ENCODE data around the gene DOCK11. TPM values are rescaled to one million over a fixed set of nuclear protein-coding genes. Genes with fewer than 3 reads are reported as not detected.
A peak's percentile ranks its signal among the peaks of the same experiment; 100 is the strongest.
"Not testable (repeated sequence)": the region's sequence is repeated elsewhere in the genome, so short reads cannot be mapped to it uniquely, and the experiment has no call there.

The DOCK11 gene
- total RNA-seq, 1 donor from 2014 or later = 76.2 TPM

DNA sequence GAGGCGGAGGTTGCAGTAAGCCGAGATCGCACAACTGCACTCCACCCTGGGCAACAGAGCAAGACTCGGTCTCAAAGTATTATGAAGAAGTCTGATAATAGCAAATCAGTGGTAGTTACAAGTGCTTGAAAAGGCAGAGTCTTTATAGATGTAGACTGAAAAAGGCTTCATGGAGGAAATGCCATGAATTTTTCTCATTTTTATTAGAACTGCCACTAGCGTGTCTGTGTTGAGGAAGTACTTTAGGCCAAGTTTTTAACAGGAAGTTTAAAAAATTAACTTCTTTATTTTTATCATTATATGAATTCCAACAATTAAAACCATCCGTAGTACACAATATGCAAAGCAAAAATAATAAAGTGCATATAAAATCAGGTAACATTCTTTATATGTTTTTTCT, 199.0 kb downstream of the DOCK11 start:
- intact Hi-C loops (cut with DNase I) = no loop called here
- no peaks in the 10 kb centered on the region for H3K9me3 ChIP-seq
- H3K4me3 ChIP-seq = no peak overlapping the region
- no peaks in the 10 kb centered on the region for H3K27me3 ChIP-seq (ENCODE audit: low read depth)
- H3K4me1 ChIP-seq = no peaks in the 10 kb centered on the region
- H3K36me3 ChIP-seq = no peaks in the 10 kb centered on the region
- TF ChIP-seq, protein P1, sequence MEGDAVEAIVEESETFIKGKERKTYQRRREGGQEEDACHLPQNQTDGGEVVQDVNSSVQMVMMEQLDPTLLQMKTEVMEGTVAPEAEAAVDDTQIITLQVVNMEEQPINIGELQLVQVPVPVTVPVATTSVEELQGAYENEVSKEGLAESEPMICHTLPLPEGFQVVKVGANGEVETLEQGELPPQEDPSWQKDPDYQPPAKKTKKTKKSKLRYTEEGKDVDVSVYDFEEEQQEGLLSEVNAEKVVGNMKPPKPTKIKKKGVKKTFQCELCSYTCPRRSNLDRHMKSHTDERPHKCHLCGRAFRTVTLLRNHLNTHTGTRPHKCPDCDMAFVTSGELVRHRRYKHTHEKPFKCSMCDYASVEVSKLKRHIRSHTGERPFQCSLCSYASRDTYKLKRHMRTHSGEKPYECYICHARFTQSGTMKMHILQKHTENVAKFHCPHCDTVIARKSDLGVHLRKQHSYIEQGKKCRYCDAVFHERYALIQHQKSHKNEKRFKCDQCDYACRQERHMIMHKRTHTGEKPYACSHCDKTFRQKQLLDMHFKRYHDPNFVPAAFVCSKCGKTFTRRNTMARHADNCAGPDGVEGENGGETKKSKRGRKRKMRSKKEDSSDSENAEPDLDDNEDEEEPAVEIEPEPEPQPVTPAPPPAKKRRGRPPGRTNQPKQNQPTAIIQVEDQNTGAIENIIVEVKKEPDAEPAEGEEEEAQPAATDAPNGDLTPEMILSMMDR (IDR thresholded peaks at IDR 0.05) = no peak
- DNase-seq (no peak), ATAC-seq (no peak)
- H3K27ac ChIP-seq = no peak overlapping the region

GRCh38 chrX:118698516-118699170, 203.0 kb downstream of the DOCK11 start:
- Histone ChIP-seq H3K27me3 (ENCODE audit: low read depth) (no peaks in the 10 kb centered on the region), H3K4me1 (no peaks in the 10 kb centered on the region), H3K9me3 (no peaks in the 10 kb centered on the region), H3K36me3 (no peaks in the 10 kb centered on the region), H3K27ac (no peak overlapping the region), H3K4me3 (no peak overlapping the region)
- intact Hi-C loops (cut with DNase I) = no loop called here
- DNase-seq (no peak), ATAC-seq (peak; percentile 49 to 79)
- TF ChIP-seq, protein P1 (IDR thresholded peaks at IDR 0.05) = no peak

DNA sequence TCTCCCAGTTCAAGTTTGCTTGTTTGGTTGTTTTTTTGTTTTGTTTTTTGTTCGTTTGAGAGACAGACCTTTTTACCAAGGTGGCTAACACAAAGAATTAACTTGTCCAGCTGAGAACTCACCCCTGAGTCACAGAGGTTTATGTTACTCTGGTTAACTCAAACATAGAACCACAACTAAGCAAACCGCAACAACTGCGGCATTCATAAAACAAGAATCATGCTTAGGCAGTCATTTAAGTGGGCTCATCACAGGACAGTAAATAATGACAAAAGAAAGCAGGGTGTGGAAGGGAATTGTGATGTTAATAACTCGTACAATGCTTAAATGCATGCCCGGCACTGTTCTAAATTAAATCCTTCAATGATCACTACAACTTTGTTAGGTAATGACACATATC, 207.1 kb downstream of the DOCK11 start:
- Histone ChIP-seq H3K9me3 (no peaks in the 10 kb centered on the region), H3K27me3 (ENCODE audit: low read depth) (no peaks in the 10 kb centered on the region), H3K4me1 (no peaks in the 10 kb centered on the region), H3K27ac (no peak overlapping the region), H3K36me3 (no peaks in the 10 kb centered on the region), H3K4me3 (no peak overlapping the region)
- no peak for ATAC-seq
- TF ChIP-seq, protein P1 (IDR thresholded peaks at IDR 0.05) = no peak
- intact Hi-C loops (cut with DNase I) = no loop called here
- DNase-seq = no peak

GRCh38 chrX:118706681-118707080, 211.1 kb downstream of the DOCK11 start:
- no peak for ATAC-seq

GRCh38 chrX:118714521-118714920, 218.9 kb downstream of the DOCK11 start:
- H3K27me3 ChIP-seq (ENCODE audit: low read depth) = no peaks in the 10 kb centered on the region
- no peak overlapping the region for H3K4me3 ChIP-seq
- H3K27ac ChIP-seq = no peak overlapping the region
- H3K36me3 ChIP-seq = no peaks in the 10 kb centered on the region
- H3K4me1 ChIP-seq = no peaks in the 10 kb centered on the region
- TF ChIP-seq, protein P1 (IDR thresholded peaks at IDR 0.05) = no peak
- no peak for ATAC-seq
- H3K9me3 ChIP-seq = no peaks in the 10 kb centered on the region
- intact Hi-C loops (cut with DNase I) = no loop called here
- no peak for DNase-seq

More at GRCh38 chrX:118706681-118707080, 211.1 kb downstream of the DOCK11 start:
- H3K36me3 ChIP-seq = no peaks in the 10 kb centered on the region
- no peak overlapping the region for H3K27ac ChIP-seq
- intact Hi-C loops (cut with DNase I) = no loop called here
- TF ChIP-seq, protein P1 (IDR thresholded peaks at IDR 0.05) = no peak
- no peak for DNase-seq
- no peak overlapping the region for H3K4me3 ChIP-seq
- H3K27me3 ChIP-seq (ENCODE audit: low read depth) = no peaks in the 10 kb centered on the region
- H3K9me3 ChIP-seq = no peaks in the 10 kb centered on the region
- no peaks in the 10 kb centered on the region for H3K4me1 ChIP-seq

- DNase-seq = not testable (repeated sequence)
Observed at GRCh38 chrX:118715917-118716316, 220.3 kb downstream of the DOCK11 start.

DNA sequence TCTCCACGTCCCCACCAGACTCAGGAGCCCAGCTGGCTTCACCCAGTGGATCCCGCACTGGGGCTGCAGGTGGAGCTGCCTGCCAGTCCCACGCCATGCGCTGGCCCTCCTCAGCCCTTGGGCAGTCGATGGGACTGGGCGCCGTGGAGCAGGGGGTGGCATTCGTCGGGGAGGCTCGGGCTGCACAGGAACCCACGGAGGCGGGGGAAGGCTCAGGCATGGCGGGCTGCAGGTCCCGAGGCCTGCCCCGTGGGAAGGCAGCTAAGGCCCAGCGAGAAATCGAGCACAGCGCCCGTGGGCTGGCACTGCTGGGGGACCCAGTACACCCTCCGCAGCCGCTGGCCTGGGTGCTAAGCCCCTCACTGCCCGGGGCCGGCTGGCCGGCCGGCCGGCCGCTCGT, 221.2 kb downstream of the DOCK11 start:
- H3K4me3 ChIP-seq; DNase-seq; H3K27me3 ChIP-seq (ENCODE audit: low read depth); ATAC-seq; H3K36me3 ChIP-seq; intact Hi-C loops (cut with DNase I); H3K4me1 ChIP-seq; H3K9me3 ChIP-seq: not testable (repeated sequence)
- H3K27ac ChIP-seq = peak overlapping the region; percentile 36

More at GRCh38 chrX:118715917-118716316, 220.3 kb downstream of the DOCK11 start:
- H3K4me3 ChIP-seq; H3K4me1 ChIP-seq; H3K27ac ChIP-seq; intact Hi-C loops (cut with DNase I); H3K27me3 ChIP-seq (ENCODE audit: low read depth); ATAC-seq; H3K36me3 ChIP-seq; H3K9me3 ChIP-seq: not testable (repeated sequence)
